Esophagus muscularis mucosa (tissue), 3 donors: ENCODE results near the gene PIGM.

Source experiments
- CTCF ChIP-seq, 3 experiments: fragments of 200-600 bp in 2 of 3; fragments of 450-650 bp in 1 of 3; sonication (generic) in 2 of 3; IDR thresholded peaks; one replicate each; pipeline ENCODE4 v1.5.1; 2017 to 2019; ENCODE audit warnings: antibody characterized with exemption in 3 of 3, mild to moderate bottlenecking in 2 of 3, moderate library complexity in 1 of 3
- POLR2A ChIP-seq: fragments of 450-650 bp; IDR thresholded peaks from one replicate; pipeline ENCODE4 v1.6.1; 2017; ENCODE audit warnings: antibody characterized with exemption, moderate library complexity, mild to moderate bottlenecking, low read depth
- POLR2AphosphoS5 ChIP-seq, 2 donors: sonication (generic); formaldehyde crosslinking; IDR thresholded peaks; one replicate each; pipeline ENCODE4 v1.6.1; 2017; ENCODE audit warnings: antibody characterized with exemption in 2 of 2

GRCh38 chr1:160018347-160018746, 13.4 kb downstream of the PIGM start:
- TF ChIP-seq CTCF (IDR thresholded peaks at IDR 0.05) = no peak
- no peak for TF ChIP-seq POLR2AphosphoS5 (IDR thresholded peaks at IDR 0.05)
- no peak for TF ChIP-seq POLR2A
